ENCODE data around the gene TRAPPC6A. TPM values are rescaled to one million over a fixed set of nuclear protein-coding genes. Genes with fewer than 3 reads are reported as not detected.
A peak's percentile ranks its signal among the peaks of the same experiment; 100 is the strongest.

TRAPPC6A gene
- total and polyA plus RNA-seq, 2 experiments from 2014 or later = 11.2 to 18.8 TPM

DNA sequence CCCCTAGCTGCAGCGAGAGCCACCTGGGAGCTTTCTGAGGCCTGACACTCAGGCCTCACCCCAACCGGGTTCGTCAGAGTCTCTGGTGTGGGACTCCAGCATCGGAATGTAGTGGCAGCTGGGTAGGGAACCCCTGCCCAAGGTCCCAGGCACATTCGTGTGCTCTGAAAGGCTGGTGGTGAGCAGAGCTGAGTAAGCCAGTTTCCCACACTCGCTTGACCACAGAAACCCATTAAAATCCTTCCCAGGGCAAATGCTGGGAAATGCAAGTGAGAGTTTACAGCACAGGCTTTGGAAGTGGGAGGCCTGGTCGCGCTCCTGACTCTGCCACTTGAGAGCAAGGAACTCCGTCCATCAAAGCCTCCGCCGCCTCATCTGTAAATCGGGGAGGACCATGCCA, 4.2 kb downstream of the TRAPPC6A start:
- Histone ChIP-seq H3F3A (ENCODE audit: insufficient read depth) (peaks cover 16% of the 10 kb centered on the region; the same call in 1 of the 2 replicates), H3K9me2 (ENCODE audit: insufficient read depth) (no peaks in the 10 kb centered on the region), H3K9me3 (ENCODE audit: low read depth) (no peaks in the 10 kb centered on the region), H3K9ac (no peak overlapping the region), H2AFZ (no peak overlapping the region), H3K27ac (no peak overlapping the region), H3K79me2 (ENCODE audit: insufficient read depth) (no peaks in the 10 kb centered on the region), H4K20me1 (ENCODE audit: insufficient read depth) (no peaks in the 10 kb centered on the region), H3K4me2 (ENCODE audit: unreplicated experiment) (no peak overlapping the region), H3K4me1 (ENCODE audit: insufficient read depth) (0 out of 2 replicates have a peak, but pooled peaks cover 13% of the 10 kb centered on the region), H3K27me3 (replicated peaks; ENCODE audit: insufficient read depth) (no peaks in the 10 kb centered on the region), H3K36me3 (ENCODE audit: low read depth) (no peaks in the 10 kb centered on the region), H3K4me3 (no peak overlapping the region)
- WGBS, 2 experiments (ENCODE audit: low coverage in 1 of 2, low lambda C conversion rate in 2 of 2, missing lambda C conversion rate in 2 of 2) = 82 to 88% methylated on average over 12 of the region's 12 CpGs
- DNase-seq = peak; percentile 57
- in situ Hi-C loops (cut with MboI) = no loop called here
- no peak for TF ChIP-seq EZH2phosphoT487 (IDR thresholded peaks at IDR 0.05; ENCODE audit: insufficient read depth, low read depth)
- TF ChIP-seq EZH2 (IDR thresholded peaks at IDR 0.05; ENCODE audit: insufficient read depth, poor library complexity, severe bottlenecking) = no peak

DNA sequence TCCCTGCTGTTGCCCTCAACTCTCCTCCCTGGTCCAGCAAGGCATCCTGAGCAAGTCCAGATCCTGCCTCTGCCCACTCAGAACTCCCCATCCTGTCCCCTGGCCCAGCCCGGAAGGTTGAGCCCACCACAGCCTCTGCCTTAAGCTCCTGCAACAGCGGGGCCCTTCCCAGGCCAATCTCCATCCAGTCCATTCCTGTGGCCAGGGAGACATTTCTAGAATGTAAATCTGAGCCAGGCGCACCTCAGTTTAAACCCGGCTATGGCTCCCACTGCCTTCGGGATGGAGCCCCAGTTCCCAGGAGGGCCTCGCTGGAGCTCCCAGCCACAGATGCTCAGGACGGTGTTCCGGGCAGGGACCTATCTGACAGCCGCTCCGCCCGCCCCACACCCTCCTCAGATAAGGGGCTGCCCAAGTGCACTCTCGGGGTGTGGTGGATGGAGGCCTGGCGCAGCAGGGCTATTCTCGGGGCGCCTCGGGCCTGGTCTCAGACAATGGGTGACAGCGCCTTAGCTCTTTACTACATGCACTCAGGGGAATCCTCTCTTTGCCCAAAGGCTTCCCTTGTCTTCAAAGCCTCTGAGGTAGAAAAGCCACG, 5.3 kb downstream of the TRAPPC6A start:
- Histone ChIP-seq H3K4me3 (no peak overlapping the region), H3F3A (ENCODE audit: insufficient read depth) (peaks cover 15% of the 10 kb centered on the region; the same call in 1 of the 2 replicates), H3K9me2 (ENCODE audit: insufficient read depth) (no peaks in the 10 kb centered on the region), H2AFZ (no peak overlapping the region), H3K9ac (no peak overlapping the region), H3K4me1 (ENCODE audit: insufficient read depth) (0 out of 2 replicates have a peak, but pooled peaks cover 13% of the 10 kb centered on the region), H3K27ac (no peak overlapping the region), H3K9me3 (ENCODE audit: low read depth) (no peaks in the 10 kb centered on the region), H3K4me2 (ENCODE audit: unreplicated experiment) (no peak overlapping the region), H3K27me3 (replicated peaks; ENCODE audit: insufficient read depth) (no peaks in the 10 kb centered on the region), H3K36me3 (ENCODE audit: low read depth) (no peaks in the 10 kb centered on the region), H3K79me2 (ENCODE audit: insufficient read depth) (no peaks in the 10 kb centered on the region), H4K20me1 (ENCODE audit: insufficient read depth) (no peaks in the 10 kb centered on the region)
- WGBS, 2 experiments (ENCODE audit: low coverage in 1 of 2, low lambda C conversion rate in 2 of 2, missing lambda C conversion rate in 2 of 2) = 83 to 84% methylated on average over 17 of the region's 18 CpGs
- TF ChIP-seq EZH2 (IDR thresholded peaks at IDR 0.05; ENCODE audit: insufficient read depth, poor library complexity, severe bottlenecking) (no peak), EZH2phosphoT487 (IDR thresholded peaks at IDR 0.05; ENCODE audit: insufficient read depth, low read depth) (no peak)
- in situ Hi-C loops (cut with MboI) = no loop called here
- no peak for DNase-seq

DNA sequence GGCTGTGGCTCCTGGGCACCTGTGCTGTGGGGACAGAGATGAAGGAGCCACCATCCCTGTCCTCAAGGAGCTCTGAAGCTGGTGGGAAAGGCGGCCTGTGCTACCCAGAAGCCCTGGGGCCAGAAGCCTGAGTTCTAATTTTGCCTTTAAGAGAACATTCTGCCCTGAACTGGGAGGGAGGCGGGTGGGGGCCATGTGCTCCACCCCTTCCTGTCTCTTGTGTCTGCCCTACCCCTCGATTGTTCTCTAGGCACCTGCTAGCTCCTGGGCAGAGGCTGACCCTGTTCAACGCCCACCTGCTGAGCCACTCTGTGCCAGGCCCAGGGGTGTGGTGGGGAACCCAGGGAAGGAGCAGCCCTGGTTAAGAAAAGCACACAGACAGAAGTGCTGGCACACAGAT, 5.9 kb downstream of the TRAPPC6A start:
- no peaks in the 10 kb centered on the region for H4K20me1 ChIP-seq (ENCODE audit: insufficient read depth)
- no peak overlapping the region for H2AFZ ChIP-seq
- peaks cover 10% of the 10 kb centered on the region; the same call in 1 of the 2 replicates for H3F3A ChIP-seq (ENCODE audit: insufficient read depth)
- no peak for TF ChIP-seq EZH2phosphoT487 (IDR thresholded peaks at IDR 0.05; ENCODE audit: insufficient read depth, low read depth)
- no peak for TF ChIP-seq EZH2 (IDR thresholded peaks at IDR 0.05; ENCODE audit: insufficient read depth, poor library complexity, severe bottlenecking)
- WGBS, 2 experiments (ENCODE audit: low coverage in 1 of 2, low lambda C conversion rate in 2 of 2, missing lambda C conversion rate in 2 of 2) = 59 to 60% methylated on average over 4 of the region's 4 CpGs
- H3K4me1 ChIP-seq (ENCODE audit: insufficient read depth) = 0 out of 2 replicates have a peak, but pooled peaks cover 10% of the 10 kb centered on the region
- H3K36me3 ChIP-seq (ENCODE audit: low read depth) = no peaks in the 10 kb centered on the region
- H3K27me3 ChIP-seq (replicated peaks; ENCODE audit: insufficient read depth) = no peaks in the 10 kb centered on the region
- H3K79me2 ChIP-seq (ENCODE audit: insufficient read depth) = no peaks in the 10 kb centered on the region
- H3K9ac ChIP-seq = no peak overlapping the region
- no peak overlapping the region for H3K27ac ChIP-seq
- H3K4me2 ChIP-seq (ENCODE audit: unreplicated experiment) = no peak overlapping the region
- no peak for DNase-seq
- H3K4me3 ChIP-seq = no peak overlapping the region
- in situ Hi-C loops (cut with MboI) = no loop called here
- H3K9me2 ChIP-seq (ENCODE audit: insufficient read depth) = no peaks in the 10 kb centered on the region
- no peaks in the 10 kb centered on the region for H3K9me3 ChIP-seq (ENCODE audit: low read depth)

DNA sequence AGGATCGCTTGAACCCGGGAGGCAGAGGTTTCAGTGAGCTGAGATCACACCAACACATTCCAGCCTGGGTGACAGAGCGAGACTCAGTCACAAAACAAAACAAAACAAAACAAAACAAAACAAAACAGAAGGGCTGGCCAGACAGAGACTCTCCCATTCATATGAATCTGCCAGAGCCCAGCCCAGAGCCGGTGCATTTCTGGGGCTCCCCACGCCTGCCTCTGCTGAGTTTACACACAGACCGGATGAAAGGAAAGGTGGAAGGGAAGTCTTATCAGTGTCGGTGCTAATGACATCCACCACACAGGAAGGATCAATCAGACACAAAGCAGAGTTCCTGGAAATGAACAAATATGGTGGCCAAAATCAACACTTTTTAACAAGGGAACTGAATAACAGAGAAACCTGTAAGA, 6.8 kb downstream of the TRAPPC6A start:
- Histone ChIP-seq H3K9me2 (ENCODE audit: insufficient read depth) (no peaks in the 10 kb centered on the region), H3K27ac (no peak overlapping the region), H2AFZ (no peak overlapping the region), H3K9me3 (ENCODE audit: low read depth) (no peaks in the 10 kb centered on the region), H3K36me3 (ENCODE audit: low read depth) (no peaks in the 10 kb centered on the region), H3K4me1 (ENCODE audit: insufficient read depth) (0 out of 2 replicates have a peak, but pooled peaks cover 8% of the 10 kb centered on the region), H3K27me3 (replicated peaks; ENCODE audit: insufficient read depth) (no peaks in the 10 kb centered on the region), H3K79me2 (ENCODE audit: insufficient read depth) (no peaks in the 10 kb centered on the region), H3K9ac (no peak overlapping the region), H3F3A (ENCODE audit: insufficient read depth) (peaks cover 9% of the 10 kb centered on the region; the same call in 1 of the 2 replicates), H3K4me2 (ENCODE audit: unreplicated experiment) (no peak overlapping the region), H3K4me3 (no peak overlapping the region), H4K20me1 (ENCODE audit: insufficient read depth) (no peaks in the 10 kb centered on the region)
- in situ Hi-C loops (cut with MboI) = no loop called here
- no peak for DNase-seq
- 65 to 76% methylated on average over 7 of the region's 7 CpGs for WGBS, 2 experiments (ENCODE audit: low coverage in 1 of 2, low lambda C conversion rate in 2 of 2, missing lambda C conversion rate in 2 of 2)
- no peak for TF ChIP-seq EZH2phosphoT487 (IDR thresholded peaks at IDR 0.05; ENCODE audit: insufficient read depth, low read depth)
- TF ChIP-seq EZH2 (IDR thresholded peaks at IDR 0.05; ENCODE audit: insufficient read depth, poor library complexity, severe bottlenecking) = no peak
